NCI-H128 (cell line): ENCODE measurements around the gene CISH.
A peak's percentile ranks its signal among the peaks of the same experiment; 100 is the strongest.

Experiments used
- DNase-seq: peaks from one replicate; lab custom pipeline; 2025; ENCODE audit not compliant: unreplicated experiment; lab: John Stamatoyannopoulos, UW

CISH gene

DNA sequence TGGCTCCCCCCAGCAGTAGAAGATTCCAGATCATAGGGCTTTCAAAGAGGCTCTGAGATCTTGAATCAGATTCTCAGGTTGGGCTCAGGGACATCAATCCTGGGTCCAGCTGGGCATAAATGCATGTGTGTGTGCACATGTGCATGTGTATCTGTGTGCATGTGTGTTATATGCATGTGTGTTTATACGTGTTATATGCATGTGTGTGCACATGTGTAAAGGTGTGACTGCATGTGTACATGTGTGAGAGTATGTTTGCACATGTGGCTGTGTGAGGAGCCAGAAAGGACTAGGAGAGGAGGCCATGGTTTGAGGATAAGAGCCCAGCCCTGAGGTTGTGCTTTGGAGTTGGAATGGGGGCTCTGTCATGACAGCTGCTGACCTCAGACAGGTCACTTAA, 3.6 kb upstream of the CISH start:
- DNase-seq: no peak

DNA sequence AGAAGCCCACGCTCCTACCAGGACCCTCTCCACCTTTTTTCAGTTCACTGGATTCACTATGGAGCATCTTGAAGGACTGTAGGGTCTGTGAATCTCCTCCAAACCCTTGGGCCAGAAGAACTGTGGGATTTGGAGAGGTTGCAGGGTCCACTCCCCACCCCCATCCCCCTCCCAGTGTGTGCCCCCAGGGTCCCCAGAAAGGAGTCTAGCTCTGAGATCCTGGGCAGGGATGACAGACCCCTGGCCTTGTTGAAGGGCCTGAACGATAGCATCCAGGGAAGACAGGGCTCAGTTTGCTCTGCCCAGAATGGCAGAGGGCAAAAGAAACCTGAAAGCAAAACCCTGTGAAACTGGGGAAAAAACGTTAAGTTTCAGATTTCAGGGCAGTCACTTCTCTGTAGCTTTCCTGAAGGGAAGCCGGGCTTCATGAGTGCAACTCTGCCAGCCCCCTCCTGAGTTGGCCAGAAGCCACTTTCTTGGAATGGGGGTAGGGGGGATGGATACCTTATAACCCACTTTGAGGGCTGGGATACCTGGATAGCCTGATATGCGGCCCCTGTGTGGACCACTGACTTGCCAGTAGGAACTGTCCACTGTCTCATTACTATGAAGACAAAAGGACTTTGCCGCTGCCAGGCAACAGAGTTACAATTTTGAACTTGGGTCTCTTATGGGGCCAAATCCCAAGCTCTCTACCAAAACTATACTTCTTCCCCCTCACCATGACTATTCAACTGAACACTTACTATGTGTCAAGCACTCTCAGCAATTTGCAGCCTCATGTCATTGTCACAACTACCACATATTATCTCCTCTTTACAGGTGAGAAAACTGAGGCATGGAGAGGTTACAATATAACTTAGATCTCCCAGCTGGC, 1.6 kb upstream of the CISH start:
- no peak for DNase-seq

DNA sequence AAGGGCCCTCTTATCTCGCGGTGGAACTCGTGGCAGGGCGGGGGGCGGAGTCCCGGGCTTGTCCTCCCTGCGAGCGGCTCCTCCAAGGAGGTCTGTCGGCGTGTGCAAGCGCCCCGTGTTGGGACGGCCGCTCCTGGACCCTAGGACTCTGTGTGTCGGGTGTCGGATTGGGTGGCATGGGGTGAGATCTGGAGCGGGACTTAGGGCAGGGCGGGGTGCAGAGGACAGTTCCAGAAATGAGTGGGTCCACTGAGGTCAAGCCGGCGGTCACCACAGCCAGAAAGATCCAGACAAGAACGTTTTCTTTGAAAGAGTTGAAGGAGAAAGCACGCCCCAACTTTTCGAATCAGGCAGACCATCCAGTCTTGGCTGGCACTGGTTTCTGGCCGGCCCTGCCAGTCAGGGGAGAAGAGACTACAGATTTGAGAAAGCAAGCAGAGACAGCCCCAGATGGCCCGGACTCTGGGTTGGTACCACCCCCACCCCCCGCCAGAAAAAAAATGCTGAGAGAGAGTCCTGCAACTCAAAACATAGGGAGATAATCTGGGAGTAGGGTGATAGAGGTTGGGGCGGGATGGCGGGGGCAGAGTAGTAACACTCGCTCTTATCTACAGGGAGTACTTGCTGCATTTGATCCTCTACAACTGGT, 784 bp upstream of the CISH start:
- no peak for DNase-seq

DNA sequence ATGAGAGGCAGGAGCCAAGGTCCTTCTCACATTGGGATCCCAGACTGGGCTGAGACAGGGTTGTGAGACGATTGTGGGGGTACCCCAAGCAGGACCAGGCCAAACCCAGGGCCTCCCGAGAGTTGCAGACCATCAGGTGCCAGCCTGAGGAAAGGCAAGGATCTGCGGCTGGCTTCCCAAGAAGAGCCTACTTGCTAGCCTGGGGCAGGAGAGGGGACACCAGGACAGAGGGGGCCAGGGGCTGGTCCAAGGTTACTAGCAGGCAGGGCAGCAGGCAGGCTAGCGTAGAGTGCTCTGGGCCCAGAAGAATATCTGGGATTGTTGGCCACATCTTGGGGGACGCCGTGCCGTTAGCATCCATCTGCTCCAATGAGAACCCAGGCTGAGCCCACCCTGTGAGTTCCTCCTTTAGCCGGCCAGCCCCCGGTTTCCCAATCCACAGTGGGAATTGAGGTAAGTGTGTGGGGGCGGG, 546 bp downstream of the CISH start:
- no peak for DNase-seq

DNA sequence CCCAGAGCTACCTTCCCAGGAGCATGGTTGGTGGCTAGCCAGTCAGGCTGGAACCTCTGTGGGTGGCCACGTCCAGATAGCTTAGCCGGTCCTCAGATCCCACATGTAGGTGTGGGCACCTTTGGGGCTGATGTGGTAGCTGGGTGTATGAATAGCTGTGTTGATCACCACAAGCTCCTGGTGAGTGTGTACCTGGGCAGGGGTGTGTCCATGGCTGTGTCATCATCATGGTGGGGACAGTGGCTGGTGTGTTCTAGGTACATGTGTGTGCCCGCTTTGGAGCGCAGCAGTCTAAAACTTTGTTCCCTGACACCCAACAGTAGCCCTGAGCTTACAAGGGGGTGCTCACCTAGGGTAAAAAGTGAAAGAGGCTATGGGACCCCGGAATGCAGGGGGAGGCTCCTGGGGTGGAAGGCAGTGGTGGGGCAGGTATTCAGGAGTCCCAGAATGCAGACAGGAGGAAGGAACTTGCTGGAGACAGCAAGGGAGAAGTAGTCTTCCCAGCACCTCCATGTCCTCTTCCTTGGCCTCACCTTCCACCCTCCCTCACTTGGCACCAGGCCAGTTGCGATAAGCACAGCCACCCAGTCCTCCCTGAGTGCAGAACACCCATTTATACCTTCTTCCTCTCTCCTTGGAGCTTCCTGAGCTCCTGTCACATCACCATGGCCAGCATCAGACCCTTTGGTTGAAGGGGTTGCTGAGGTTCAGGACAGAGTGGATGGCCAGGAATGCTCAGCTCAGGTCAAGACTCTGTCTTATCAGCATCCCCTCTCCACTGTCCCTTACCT, 1.2 kb downstream of the CISH start:
- no peak for DNase-seq

DNA sequence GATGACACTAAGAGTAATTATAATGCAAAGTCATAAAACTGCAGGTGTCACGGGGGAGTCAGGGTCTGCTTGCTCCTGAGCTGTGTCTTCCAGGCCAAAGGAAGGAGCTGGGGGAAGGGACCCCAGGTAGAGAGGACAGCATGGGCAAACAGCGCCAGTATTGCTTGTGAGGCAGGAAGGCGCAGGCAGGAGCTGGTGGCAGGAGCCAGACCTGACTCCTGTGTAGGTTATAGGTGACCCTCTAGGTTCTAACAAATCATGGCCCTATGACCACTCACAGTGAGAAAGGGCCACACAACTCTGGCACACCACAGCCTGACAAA, 1.9 kb downstream of the CISH start:
- DNase-seq: no peak

DNA sequence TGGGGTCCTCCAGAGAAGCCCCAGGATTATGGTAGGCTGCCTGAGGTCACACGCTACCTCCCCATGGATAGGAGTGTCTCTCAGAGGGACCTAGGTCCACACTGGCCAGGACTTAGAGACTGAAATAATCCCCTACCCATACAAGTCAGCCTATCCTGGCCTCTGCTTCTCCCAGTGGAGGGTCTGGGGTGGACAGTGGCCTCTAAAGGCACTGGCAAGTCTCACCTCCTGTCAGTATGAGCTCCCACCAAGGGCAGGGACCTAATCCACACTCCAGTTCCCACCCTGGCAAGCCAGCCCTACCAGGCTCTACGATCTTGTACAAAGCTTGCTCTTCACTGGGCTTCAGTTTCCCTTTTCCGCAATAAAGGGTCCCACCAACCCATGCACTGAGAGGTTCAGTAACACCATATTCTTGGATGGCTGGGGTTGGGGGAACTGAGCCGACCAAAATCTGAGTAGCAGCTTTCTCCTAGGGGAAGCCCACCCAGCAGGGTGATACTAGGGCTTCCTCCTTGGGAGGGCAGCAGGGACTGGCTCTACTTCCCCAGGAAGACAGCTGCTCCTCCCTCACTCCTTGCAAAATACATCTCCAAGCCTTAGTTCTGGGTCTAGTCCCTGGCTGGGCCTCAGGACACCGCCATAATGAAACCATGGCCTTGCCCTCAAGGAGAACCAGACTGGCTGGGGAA, 2.4 kb downstream of the CISH start:
- no peak for DNase-seq

DNA sequence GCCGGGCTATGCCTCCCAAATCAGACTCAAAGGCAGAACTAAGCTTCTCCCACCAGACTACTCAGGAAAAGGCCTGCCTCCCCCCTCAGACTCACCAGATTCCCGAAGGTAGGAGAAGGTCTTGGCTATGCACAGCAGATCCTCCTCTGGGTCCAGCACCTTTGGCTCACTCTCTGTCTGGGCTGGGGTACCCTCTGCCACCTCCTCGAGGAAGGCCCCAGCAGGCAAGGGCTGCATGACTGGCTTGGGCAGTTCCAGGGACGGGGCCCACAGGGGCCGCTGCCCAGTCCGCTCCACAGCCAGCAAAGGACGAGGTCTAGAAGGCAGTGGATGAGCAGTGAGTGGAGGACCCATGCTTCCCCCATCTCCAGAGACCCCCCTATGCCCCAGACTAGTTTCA, 3.3 kb downstream of the CISH start:
- no peak for DNase-seq

DNA sequence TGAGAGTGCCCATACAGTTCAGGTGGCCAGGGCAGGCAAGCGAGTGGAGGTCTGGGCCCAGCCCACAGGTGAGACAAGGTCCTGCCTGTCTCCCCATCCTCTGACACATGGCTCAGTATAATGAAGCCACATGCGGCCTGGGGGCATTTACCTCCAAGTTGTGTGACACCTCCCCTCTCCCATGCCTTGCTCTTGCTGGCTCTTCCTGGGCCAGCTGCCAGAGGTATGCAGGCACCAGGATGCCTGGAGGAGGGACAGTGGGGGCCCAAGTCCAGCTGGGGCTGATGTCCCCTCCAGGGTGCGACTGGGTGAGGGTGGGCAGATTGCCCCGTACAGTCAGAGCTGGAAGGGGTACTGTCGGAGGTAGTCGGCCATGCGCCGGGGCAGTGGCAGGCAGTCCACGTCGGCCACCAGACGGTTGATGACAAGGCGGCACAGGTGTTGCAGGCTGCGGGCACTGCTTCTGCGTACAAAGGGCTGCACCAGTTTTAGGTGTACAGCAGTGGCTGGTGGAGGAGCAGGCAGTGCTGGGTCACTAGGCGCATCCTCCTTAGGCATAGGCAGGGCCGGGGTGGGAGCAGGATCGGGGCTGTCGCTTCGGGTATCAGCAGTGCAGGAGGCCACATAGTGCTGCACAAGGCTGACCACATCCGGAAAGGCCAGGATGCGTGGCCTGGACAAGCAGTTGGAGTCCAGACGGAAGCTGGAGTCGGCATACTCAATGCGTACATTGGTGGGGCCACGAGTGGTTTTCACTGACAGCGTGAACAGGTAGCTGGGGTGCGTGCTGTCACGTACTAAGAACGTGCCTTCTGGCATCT, 4.1 kb downstream of the CISH start:
- DNase-seq: no peak

DNA sequence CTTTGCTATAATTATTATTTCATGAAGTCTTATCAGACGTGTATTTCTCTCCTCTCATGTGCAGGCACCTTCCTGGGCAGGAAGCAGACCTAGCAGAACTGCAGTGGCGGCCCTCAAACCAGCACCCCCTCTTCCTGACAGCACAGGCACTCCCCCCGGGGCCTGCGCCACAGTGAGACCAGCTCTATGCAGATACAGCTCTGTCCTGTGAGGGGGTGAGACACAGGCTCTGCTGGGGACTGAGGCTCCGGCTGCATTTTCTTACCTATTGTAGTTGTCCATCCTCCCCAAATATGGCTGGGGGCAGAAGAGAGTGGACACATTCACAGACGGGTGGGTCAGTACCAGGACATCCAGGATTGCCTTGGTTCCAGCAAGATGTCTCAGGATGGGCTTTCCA, 5.0 kb downstream of the CISH start:
- DNase-seq: no peak

DNA sequence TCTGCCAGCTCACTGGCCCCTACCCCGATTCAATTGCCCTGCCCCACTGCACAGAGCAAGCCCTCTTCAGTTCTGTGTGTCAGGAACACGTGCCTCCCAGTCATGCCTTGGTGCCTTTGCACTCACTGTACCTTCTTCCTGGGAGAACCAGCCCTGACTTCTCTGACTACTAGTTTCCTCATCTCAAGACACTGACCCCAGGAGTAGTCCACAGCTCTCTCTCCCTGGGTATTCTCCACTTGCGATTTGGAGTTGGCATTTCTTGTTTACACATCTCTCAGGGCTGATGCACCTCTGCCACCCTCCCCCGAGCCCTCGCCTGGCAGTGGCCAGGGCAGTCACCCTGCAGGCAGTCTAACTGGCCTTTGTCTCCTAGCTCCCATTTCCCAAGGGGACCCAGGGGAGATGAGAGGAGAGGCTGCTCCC, 5.7 kb downstream of the CISH start:
- DNase-seq: no peak

DNA sequence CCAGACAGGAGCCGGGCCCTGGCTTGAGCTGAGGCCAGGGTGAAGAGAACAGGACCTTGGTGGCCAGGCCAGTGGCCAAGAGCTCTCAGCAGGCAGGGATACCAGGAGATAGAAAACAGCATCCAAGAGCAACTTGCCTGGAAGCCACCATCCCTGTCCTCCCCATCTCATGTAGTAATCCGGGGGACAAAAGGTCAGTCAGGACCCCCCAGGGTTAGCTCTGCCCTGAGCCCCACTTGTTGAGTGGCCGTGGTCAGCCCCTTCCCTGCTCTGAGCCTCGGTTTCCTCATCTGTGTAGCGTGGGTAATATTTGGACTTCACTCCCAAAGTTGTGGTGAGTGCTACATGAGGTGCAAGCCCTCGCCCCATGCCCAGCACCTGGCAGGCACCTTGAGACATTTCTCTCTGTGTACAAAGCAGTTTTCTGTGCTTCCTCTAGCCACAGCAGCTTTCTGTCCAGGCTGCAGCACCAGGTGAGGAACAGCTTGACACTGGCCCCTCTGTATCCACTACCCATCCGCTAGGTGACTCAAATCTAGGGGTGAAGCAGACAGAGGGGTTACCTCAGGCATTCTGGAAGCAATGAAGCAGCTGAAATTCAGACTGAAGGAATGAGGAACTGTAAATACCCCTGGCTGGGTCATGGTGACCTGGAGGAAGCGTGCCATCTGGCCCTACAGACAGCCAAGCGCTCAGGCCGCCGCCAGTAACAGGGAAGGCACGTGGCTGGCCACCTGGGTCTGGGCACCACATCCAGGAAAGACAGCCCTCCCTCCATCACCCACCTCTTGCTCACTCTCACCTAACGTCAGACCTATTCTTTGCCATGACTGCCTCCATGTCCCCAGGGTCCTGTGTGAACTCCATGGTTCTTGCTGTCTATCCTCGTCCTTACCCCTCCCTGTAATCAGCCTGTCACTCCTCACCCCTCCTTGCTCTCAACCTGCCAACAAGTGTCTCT, 6.7 kb downstream of the CISH start:
- DNase-seq: no peak

DNA sequence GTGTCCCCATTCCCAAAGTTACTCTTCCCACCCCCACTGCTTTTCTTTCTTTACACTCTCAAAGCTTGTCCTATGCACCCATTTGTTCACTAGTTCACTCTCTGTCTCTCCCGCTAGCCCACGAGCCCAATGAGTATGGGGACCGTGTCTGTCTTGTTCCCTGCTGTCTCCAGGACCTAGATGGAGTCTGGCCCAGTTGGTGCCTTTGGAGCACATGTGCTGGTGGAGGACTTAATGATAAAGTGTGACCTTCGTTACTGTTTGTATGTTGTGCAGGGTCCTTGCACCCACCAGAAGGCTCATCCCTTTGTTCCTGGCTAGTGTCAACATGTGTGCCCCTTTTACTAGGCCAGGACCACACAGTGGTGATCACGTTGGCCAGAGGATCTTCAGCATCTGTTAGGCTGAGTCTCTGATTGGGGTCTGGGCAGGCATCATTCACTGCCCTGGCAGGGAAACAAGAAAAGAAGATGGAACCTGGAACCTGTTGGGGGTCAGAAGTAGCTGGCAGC, 7.4 kb downstream of the CISH start:
- no peak for DNase-seq

DNA sequence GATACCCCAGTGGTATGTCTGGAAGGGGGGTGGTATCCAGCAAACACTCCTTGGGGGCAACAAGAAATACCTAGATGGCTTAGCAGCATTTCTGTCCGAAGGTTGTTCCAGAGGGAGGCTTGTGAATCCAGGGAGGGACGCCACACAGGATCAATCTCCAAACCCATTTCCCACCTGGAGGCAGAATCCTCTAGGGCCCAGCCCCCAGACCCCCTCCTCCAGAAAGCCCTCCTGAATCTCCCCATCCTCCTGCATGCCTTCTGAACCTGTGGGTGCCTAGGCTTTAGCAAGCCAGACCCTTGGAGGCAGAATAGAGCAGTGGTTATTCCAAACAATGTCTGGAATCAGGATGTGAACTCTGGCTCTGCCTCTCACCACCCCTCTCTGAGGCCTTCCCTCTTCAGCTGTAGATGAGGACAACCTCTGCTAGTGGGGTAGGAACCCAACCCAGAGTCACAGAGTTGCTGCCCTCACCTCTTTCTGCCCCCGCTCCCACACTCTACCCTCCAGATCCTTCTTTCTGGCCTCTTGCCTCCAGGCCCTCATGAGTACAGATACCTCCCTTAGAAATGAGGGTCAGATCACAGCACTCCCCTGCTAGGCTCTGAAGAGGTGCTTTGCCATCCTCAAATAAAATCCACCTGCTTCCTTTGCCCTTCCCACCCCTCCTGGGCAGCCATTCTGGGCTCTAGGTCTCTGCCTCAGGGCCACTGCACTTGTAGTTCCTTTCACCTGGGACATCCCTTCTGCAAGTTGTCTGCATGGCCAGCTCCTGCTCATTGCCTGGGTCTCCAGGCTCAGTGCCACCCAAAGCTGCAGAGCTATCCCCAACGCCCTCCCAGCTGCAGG, 8.1 kb downstream of the CISH start:
- no peak for DNase-seq

DNA sequence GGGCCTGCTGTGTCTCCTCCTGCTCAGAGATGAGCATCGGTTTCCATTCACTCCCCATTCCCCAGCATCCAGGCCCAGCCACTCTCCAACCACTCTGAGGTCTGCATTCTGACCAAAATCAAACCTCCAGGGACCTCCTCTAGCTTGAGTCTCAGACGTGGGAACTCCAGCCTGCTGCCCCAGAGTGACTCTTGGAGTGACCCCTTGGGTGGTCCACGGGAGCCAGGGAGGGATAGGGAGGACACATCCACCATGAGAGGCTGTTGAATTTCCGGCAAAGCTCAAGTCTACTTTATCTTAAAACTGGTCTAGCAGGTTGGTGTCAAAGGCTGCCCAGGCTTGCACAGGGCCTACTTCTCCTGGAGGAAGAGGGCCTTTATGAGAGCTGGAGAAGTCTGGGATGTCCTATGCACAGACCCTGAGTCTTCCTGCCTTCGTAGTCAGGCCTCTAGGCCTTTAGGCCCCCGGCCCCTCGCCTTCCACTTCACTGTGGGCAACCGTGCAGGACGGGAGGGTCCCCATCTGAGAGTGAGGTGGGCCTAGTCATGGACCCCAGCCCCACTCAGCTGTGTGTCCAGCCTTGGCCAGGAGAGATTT, 8.9 kb downstream of the CISH start:
- DNase-seq: no peak

DNA sequence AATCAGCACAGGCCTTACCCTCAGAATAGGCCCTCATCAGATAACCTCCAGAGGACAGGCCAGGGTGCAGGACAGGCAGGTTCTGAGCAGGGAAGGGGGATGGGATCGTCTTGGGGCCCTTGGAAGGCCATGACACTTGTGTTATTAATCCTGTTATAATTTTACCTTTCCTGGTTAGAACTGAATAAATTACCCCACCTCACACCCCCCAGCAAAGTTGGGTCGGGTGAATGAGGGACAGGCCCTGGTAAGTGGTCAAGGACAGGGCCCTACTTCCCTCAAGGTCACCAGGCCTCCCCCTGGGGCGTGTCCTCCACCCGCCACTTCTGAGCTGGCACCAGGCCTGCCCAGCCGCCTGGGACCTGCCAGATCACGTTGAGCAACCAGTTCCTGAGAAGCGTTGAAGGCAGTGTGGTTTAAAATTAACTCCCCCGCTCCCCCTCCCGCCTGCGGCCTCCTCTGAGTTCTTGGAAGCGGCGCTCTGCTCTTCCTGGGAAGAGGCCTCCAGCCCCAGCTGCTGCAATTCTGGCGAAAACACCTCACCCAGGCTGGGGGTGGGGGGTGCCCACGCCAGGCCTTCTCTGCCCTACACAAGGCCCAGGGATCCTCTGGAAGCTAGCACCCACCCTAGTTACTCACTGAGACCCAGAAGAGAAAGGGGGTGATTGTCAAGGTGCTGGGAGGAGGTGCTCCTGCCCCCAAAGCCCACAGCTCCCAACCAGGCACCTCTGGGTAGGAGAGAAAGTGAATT, 10.6 kb downstream of the CISH start:
- peak; percentile 57 for DNase-seq

DNA sequence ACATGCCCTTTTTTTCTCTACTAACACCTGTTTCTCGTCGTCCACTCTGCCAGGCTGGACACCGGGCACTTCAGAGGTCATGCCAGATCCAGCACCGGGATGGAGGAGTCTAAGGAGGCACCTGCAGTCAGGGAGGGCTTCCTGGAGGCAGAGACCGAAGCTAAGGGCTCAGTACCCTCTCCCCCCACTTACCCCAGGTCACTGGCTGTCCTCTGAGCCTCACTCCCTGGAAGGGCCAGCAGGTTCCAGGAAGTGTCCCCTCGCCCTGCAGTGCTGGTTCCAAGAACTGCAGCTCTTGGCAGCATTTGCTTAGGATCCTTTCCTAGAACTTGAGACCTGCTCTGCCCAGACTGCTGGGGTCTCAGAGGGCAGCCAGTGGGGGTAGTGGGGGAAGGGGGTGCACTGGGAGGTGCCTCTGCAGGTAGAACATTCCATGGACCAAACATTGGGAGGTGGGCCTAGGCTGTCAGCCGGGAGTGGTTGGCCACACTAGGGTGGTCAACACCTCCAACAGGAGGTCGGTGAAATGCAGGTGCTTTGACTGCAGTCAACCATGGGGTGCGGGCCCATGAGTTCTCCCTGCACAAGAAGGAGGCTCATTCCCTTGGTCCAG, 11.3 kb downstream of the CISH start:
- no peak for DNase-seq
